Erythroblast (primary cell): ENCODE measurements around the gene FKBP9.

Experiments used
- GATA1 ChIP-seq: IDR thresholded peaks from 2 replicates; pipeline ENCODE4 v1.6.1; 2011; ENCODE audit warnings: low read depth, mild to moderate bottlenecking, control low read depth, low read length, moderate library complexity
- POLR2A ChIP-seq: IDR thresholded peaks from 2 replicates; pipeline ENCODE4 v1.6.1; 2011; ENCODE audit warnings: mild to moderate bottlenecking, low read length

GRCh38 chr7:32915041-32915536 is 42.2 kb upstream of the FKBP9 start:
- TF ChIP-seq POLR2A (no peak), GATA1 (no peak)
